Urinary bladder (tissue), 4 donors: Measurements from ENCODE around the gene ASB9. TPM values are rescaled to one million over a fixed set of nuclear protein-coding genes. Genes with fewer than 3 reads are reported as not detected.
"Not testable (repeated sequence)": the region's sequence is repeated elsewhere in the genome, so short reads cannot be mapped to it uniquely, and the experiment has no call there.

Experiments used
- DNase-seq: peaks from one replicate; pipeline ENCODE4 v3.0.0-alpha.2; 2015; ENCODE audit errors: extremely low spot score
- H3K27ac ChIP-seq: one replicate; pipeline ENCODE4 v1.5.1; 2013; ENCODE audit warnings: low read depth, mild to moderate bottlenecking, moderate library complexity
- H3K36me3 ChIP-seq: one replicate; pipeline ENCODE4 v1.6.1; 2013; ENCODE audit warnings: mild to moderate bottlenecking, moderate library complexity; ENCODE audit not compliant: insufficient read depth
- H3K4me1 ChIP-seq: one replicate; pipeline ENCODE4 v1.6.1; 2013; ENCODE audit warnings: mild to moderate bottlenecking, moderate library complexity; ENCODE audit not compliant: insufficient read depth
- H3K4me3 ChIP-seq: one replicate; pipeline ENCODE4 v1.5.1; 2013; ENCODE audit warnings: low read depth, low read length
- WGBS: extraction: QIAGEN DNeasy Blood & Tissue Kit; methylation state at CpG from one replicate; pipeline ENCODE4 v1.1.7; 2013; 5-methylcytosine and 5-hydroxymethylcytosine counted together
- polyA plus RNA-seq: library from polyadenylated mRNA; stranded (reverse); fragments of 200-250 nt; gene quantifications from one replicate; pipeline ENCODE4 v1.2.3, GENCODE V29; 2013
- total RNA-seq: library from RNA; depleted of rRNA; stranded (reverse); fragments of >200 nt; gene quantifications from one replicate; pipeline ENCODE4 v1.2.3, GENCODE V29; 2014
- donor health status: healthy with polysubstance abuse.
- donor health status: healthy.

The ASB9 gene, protein sequence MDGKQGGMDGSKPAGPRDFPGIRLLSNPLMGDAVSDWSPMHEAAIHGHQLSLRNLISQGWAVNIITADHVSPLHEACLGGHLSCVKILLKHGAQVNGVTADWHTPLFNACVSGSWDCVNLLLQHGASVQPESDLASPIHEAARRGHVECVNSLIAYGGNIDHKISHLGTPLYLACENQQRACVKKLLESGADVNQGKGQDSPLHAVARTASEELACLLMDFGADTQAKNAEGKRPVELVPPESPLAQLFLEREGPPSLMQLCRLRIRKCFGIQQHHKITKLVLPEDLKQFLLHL
- total RNA-seq: 3.4 TPM
- polyA plus RNA-seq: 2.0 TPM

- DNase-seq: no peak
- H3K27ac ChIP-seq: no peak within 1 kb of the TSS
- no peak within 1 kb of the TSS for H3K4me3 ChIP-seq
- WGBS: 25% methylated on average over 15 of the region's 15 CpGs
- H3K36me3 ChIP-seq: no peaks in the 10 kb centered on the region
- no peaks in the 10 kb centered on the region for H3K4me1 ChIP-seq
These were observed at the start of gene ASB9 for GRCh38 chrX:15269618-15270521. Gene ASB9 (minus strand): TSS chrX:15270083. CDS start chrX:15269874, 209 bp downstream.

- no peak for DNase-seq
- H3K4me3 ChIP-seq: no peak overlapping the region
- no peaks in the 10 kb centered on the region for H3K4me1 ChIP-seq
- 91% methylated on average over 4 of the region's 4 CpGs for WGBS
- no peak overlapping the region for H3K27ac ChIP-seq
- H3K36me3 ChIP-seq: no peaks in the 10 kb centered on the region
These were observed 49.2 kb upstream of the ASB9 start for GRCh38 chrX:15319075-15319474.

- WGBS: 26% methylated on average over 3 of the region's 3 CpGs
These were observed 45.6 kb upstream of the ASB9 start, which contains the start of gene ASB11 for GRCh38 chrX:15315509-15315908. Gene ASB11 (minus strand): TSS chrX:15315640. CDS start chrX:15315605, 35 bp downstream.

GRCh38 chrX:15314472-15314871 is 44.6 kb upstream of the ASB9 start:
- no peaks in the 10 kb centered on the region for H3K4me1 ChIP-seq
- no peak for DNase-seq
- no peak overlapping the region for H3K4me3 ChIP-seq
- no peaks in the 10 kb centered on the region for H3K36me3 ChIP-seq
- no peak overlapping the region for H3K27ac ChIP-seq
- WGBS: 44% methylated on average over 2 of the region's 2 CpGs

More at GRCh38 chrX:15315509-15315908, 45.6 kb upstream of the ASB9 start, which contains the start of gene ASB11:
- Histone ChIP-seq H3K36me3 (no peaks in the 10 kb centered on the region), H3K27ac (no peak within 1 kb of the TSS), H3K4me3 (no peak within 1 kb of the TSS), H3K4me1 (no peaks in the 10 kb centered on the region)
- no peak for DNase-seq

GRCh38 chrX:15311119-15311518 is 41.2 kb upstream of the ASB9 start:
- 89% methylated on average over 3 of the region's 3 CpGs for WGBS
- DNase-seq: no peak
- no peak overlapping the region for H3K27ac ChIP-seq
- no peaks in the 10 kb centered on the region for H3K36me3 ChIP-seq
- no peaks in the 10 kb centered on the region for H3K4me1 ChIP-seq
- no peak overlapping the region for H3K4me3 ChIP-seq

GRCh38 chrX:15310117-15310516 is 40.2 kb upstream of the ASB9 start:
- no peak for DNase-seq
- WGBS: 24% methylated on average over 3 of the region's 3 CpGs

DNA sequence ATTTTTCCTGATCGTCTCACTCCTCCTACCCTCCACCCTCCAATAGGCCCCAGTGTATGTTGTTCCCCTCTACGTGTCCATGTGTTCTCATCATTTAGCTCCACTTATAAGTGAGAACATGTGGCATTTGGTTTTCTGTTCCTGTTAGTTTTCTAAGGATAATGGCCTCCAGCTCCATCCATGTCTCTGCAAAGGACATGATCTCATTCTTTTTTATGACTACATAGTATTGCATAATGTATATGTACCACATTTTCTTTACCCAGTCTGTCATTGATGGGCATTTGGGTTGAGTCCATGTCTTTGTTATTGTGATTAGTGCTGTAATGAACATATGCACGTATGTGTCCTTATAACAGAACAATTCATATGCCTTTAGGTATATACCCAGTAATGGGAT is 36.0 kb upstream of the ASB9 start:
- not testable (repeated sequence) for DNase-seq, H3K4me1 ChIP-seq, H3K36me3 ChIP-seq, H3K4me3 ChIP-seq, H3K27ac ChIP-seq
- 86% methylated on average over 3 of the region's 3 CpGs for WGBS

More at GRCh38 chrX:15310117-15310516, 40.2 kb upstream of the ASB9 start:
- Histone ChIP-seq H3K27ac (no peak overlapping the region), H3K4me3 (no peak overlapping the region), H3K36me3 (no peaks in the 10 kb centered on the region), H3K4me1 (no peaks in the 10 kb centered on the region)

GRCh38 chrX:15301924-15302323 is 32.0 kb upstream of the ASB9 start:
- 45% methylated on average over 4 of the region's 4 CpGs for WGBS
- no peak for DNase-seq
- H3K36me3 ChIP-seq: no peaks in the 10 kb centered on the region

GRCh38 chrX:15299941-15300851 is 30.3 kb upstream of the ASB9 start:
- Histone ChIP-seq H3K36me3 (no peaks in the 10 kb centered on the region), H3K27ac (no peak overlapping the region), H3K4me3 (no peak overlapping the region), H3K4me1 (no peaks in the 10 kb centered on the region)
- 61% methylated on average over 4 of the region's 4 CpGs for WGBS
- DNase-seq: no peak

More at GRCh38 chrX:15301924-15302323, 32.0 kb upstream of the ASB9 start:
- no peak overlapping the region for H3K27ac ChIP-seq
- no peak overlapping the region for H3K4me3 ChIP-seq
- H3K4me1 ChIP-seq: no peaks in the 10 kb centered on the region

DNA sequence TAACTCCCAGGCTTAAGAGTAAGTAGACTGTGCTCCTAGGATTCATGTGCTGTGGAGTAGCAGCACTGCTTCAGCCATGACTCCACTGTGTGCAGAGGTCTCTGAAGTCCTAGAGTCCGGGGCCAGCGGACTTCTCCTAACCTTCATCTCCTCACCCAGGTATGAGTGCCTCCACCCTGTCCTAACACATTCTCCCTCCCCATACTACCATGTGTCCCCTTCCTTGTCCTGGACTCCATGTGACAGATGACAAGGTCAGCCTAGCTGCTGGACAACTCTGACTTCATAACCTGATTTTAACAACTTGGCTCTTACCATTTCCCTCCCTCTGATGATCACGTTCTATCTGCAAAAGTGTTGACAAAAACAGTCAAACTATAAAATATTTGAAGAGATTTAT is 28.9 kb upstream of the ASB9 start:
- H3K4me3 ChIP-seq: no peak overlapping the region
- H3K4me1 ChIP-seq: no peaks in the 10 kb centered on the region
- DNase-seq: no peak
- H3K36me3 ChIP-seq: no peaks in the 10 kb centered on the region
- no peak overlapping the region for H3K27ac ChIP-seq
- 80% methylated on average over 3 of the region's 3 CpGs for WGBS

DNA sequence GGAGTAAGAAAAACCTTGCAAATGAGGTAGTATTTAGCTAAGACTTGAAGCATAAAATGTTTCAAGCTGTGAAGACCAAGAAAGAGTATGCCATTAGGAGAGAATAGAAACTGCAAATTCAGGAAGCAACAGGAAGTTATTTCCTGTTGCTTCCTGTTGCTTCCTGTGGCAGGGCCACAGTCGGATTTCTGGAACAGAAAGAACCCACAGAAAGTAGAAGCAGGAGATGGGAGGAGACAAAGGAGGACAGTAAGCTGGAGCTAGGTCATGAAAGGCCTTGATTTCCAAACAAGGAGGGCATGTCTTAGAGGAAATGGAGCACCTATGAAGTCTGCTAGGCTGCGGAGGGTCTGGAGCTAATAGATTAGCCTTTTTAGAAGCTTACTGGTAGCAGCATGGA is 28.3 kb upstream of the ASB9 start:
- DNase-seq: no peak
- 64% methylated on average over 2 of the region's 2 CpGs for WGBS
- Histone ChIP-seq H3K4me3 (no peak overlapping the region), H3K36me3 (no peaks in the 10 kb centered on the region), H3K4me1 (no peaks in the 10 kb centered on the region), H3K27ac (no peak overlapping the region)

DNA sequence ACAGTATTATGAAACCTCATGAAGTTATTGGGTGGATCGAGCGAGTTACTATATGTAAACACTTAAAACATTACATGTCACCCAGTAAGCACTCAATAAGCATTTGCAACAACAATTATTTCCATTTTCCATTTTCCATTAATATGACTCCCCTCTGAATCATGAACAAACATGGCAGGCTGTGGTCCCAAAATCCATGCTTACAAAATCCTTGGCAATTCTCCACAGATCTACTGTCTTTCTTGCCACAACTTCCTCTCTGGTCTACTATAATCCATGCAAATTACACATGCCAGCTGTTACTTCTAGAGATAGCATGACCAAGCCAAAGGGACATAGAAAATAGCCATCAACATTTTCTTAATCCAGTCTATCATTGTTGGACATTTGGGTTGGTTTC is 23.6 kb upstream of the ASB9 start:
- Histone ChIP-seq H3K4me1 (no peaks in the 10 kb centered on the region), H3K27ac (no peak overlapping the region), H3K36me3 (no peaks in the 10 kb centered on the region), H3K4me3 (no peak overlapping the region)
- no peak for DNase-seq
- 95% methylated on average over 2 of the region's 2 CpGs for WGBS

- no peak overlapping the region for H3K27ac ChIP-seq
- H3K36me3 ChIP-seq: no peaks in the 10 kb centered on the region
- no peak for DNase-seq
- H3K4me1 ChIP-seq: no peaks in the 10 kb centered on the region
- WGBS: 86% methylated on average over 3 of the region's 3 CpGs
- H3K4me3 ChIP-seq: no peak overlapping the region
These were observed 23.0 kb upstream of the ASB9 start for GRCh38 chrX:15292861-15293260.
